Natural killer cell treated with Interleukin-12 subunit alpha and Interleukin-12 subunit beta and Interleukin-15 and Interleukin-18, amount 100 ng/mL, for 72 hours (primary cell): ENCODE data around the gene POLE4. TPM values are rescaled to one million over a fixed set of nuclear protein-coding genes. Genes with fewer than 3 reads are reported as not detected.

Experiments
- ATAC-seq, 2 donors: fragments of 150-1000 bp; cut with Tn5 transposase in 1 of 2; sonication (Bioruptor Pico), chemical (Tn5 transposase) in 1 of 2; 2 replicates each; pipeline ENCODE4 v1.10.0; 2021
- DNase-seq: peaks from one replicate; pipeline ENCODE4 v3.0.0; 2022; ENCODE audit warnings: low spot score
- H3K27ac Mint-ChIP-seq, 2 donors: 1 replicate in 1 of 2; 2 replicates in 1 of 2; pipeline ENCODE4 v1.8.0; 2022; ENCODE audit warnings: mixed read lengths in 2 of 2, mild to moderate bottlenecking in 1 of 2, moderate library complexity in 1 of 2
- H3K27me3 Mint-ChIP-seq, 2 donors: 1 replicate in 1 of 2; 2 replicates in 1 of 2; pipeline ENCODE4 v1.8.0; 2022; ENCODE audit warnings: mixed read lengths in 2 of 2
- H3K36me3 Mint-ChIP-seq: one replicate; pipeline ENCODE4 v1.8.0; 2022; ENCODE audit warnings: mixed read lengths
- H3K4me1 Mint-ChIP-seq, 2 donors: 1 replicate in 1 of 2; 2 replicates in 1 of 2; pipeline ENCODE4 v1.8.0; 2022; ENCODE audit warnings: low read depth in 2 of 2, mixed read lengths in 2 of 2, mild to moderate bottlenecking in 1 of 2
- H3K4me3 Mint-ChIP-seq: one replicate; pipeline ENCODE4 v1.8.0; 2022; ENCODE audit warnings: mixed read lengths
- H3K9me3 Mint-ChIP-seq: 2 replicates; pipeline ENCODE4 v1.8.0; 2022; ENCODE audit warnings: mixed read lengths
- total RNA-seq, 2 donors: library from RNA; stranded (reverse); gene quantifications; one replicate each; pipeline ENCODE4 v1.2.3, GENCODE V29; 2022

The POLE4 gene, protein sequence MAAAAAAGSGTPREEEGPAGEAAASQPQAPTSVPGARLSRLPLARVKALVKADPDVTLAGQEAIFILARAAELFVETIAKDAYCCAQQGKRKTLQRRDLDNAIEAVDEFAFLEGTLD
- total RNA-seq = 10 to 100 TPM; 32.8 to 60.7 TPM

- Mint-ChIP-seq H3K9me3 (no peaks in the 10 kb centered on the region), H3K27ac (peak within 1 kb of the TSS; percentile 64 to 80), H3K4me1 (peaks cover 16 to 51% of the 10 kb centered on the region in 2 donors), H3K4me3 (peak within 1 kb of the TSS; percentile 90), H3K36me3 (peaks cover 11% of the 10 kb centered on the region), H3K27me3 (peaks cover 0 to 3% of the 10 kb centered on the region in 2 donors)
- peak; percentile 96 to 97 for ATAC-seq
- DNase-seq = peak; percentile 91
Measured at GRCh38 chr2:74958274-74959105, at the start of gene POLE4. Gene POLE4 (plus strand): TSS chr2:74958643. CDS start chr2:74958680, 37 bp downstream.

DNA sequence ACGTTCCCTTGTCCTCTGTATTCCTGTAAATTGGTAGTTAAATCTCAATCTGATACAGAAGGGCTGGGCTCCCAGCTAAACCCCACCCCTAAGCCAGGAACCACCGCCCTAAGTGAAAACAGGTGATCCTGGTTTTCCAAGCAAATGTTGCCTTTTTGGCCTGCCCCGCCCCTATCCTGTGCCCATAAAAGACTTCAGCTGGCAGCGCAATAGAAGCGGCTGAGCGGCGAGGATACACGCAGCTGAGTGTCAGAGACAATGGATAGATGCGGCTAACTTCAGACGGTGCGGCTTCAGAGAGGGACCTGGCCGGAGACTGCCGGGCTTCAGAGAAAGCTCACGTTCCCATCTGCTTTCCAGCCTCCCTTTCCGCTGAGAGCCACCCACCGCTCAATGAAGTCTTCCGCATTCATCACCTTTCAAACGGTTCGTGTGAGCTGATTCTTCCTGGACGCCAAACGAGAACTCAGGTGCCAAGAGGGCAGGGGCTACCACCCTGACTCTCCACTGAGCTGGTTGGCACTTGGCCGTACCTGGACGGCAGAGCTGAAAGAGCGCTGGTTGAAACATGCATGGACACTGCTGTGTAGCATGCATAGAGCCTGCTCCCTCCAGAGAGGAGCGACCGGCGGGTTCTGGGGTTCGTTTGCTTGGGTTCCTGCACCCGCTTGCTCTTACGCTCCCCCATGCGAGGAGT is 49.5 kb upstream of the POLE4 start:
- Mint-ChIP-seq H3K4me3 (no peak overlapping the region), H3K27ac (no peak overlapping the region)
- no peak for ATAC-seq

DNA sequence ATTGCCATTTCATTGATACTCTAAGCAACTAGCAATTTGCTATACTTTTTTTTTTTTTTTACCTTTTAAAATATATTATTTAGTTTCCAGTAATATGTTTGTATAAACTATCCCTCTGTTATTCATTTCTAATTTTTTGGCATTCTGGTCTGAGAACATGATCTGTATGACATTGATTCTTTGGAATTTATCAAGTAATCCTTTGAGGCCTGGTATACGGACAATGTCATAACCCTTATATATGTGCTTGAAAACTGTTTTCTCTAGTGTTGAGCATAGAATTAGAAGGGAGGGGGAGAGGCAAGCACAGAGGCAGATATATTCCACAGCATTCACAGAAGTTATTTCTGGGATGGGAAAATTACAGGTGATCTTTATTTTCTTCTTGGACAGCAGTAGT is 48.2 kb upstream of the POLE4 start:
- DNase-seq = no peak
- H3K27ac Mint-ChIP-seq = no peak overlapping the region
- H3K4me3 Mint-ChIP-seq = no peak overlapping the region
- no peak for ATAC-seq
- peaks cover 15 to 16% of the 10 kb centered on the region in 2 donors for H3K4me1 Mint-ChIP-seq
- H3K9me3 Mint-ChIP-seq = no peaks in the 10 kb centered on the region
- peaks cover 48 to 61% of the 10 kb centered on the region in 2 donors for H3K27me3 Mint-ChIP-seq
- no peaks in the 10 kb centered on the region for H3K36me3 Mint-ChIP-seq

More for the DNA sequence above, 49.5 kb upstream of the POLE4 start:
- DNase-seq = no peak
- Mint-ChIP-seq H3K9me3 (no peaks in the 10 kb centered on the region), H3K36me3 (no peaks in the 10 kb centered on the region), H3K4me1 (peaks cover 2 to 5% of the 10 kb centered on the region in 2 donors), H3K27me3 (peaks cover 39 to 51% of the 10 kb centered on the region in 2 donors)

DNA sequence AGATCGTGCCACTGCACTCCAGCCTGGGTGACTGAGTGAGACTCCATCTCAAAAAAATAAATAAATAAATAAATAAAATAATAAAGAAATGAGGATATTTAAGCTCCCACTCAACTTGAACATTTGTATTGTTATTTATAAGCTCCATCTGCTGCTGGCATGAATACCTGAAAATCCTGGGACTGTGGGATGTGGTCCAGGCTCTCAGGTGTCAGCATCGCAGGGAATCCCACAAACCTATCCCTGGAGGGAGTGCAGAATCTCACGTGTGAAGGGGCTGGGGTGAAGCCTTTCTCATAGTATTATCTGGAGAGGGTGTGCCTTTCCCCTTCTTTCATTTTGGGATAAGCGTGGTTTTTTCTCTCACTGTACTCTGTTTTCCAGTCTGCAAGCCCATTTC is 47.4 kb upstream of the POLE4 start:
- ATAC-seq = no peak
- H3K27me3 Mint-ChIP-seq = peaks cover 48 to 64% of the 10 kb centered on the region in 2 donors
- no peaks in the 10 kb centered on the region for H3K36me3 Mint-ChIP-seq
- no peak overlapping the region for H3K4me3 Mint-ChIP-seq
- H3K27ac Mint-ChIP-seq = no peak overlapping the region
- H3K4me1 Mint-ChIP-seq = peaks cover 23 to 24% of the 10 kb centered on the region in 2 donors
- no peaks in the 10 kb centered on the region for H3K9me3 Mint-ChIP-seq
- DNase-seq = no peak

DNA sequence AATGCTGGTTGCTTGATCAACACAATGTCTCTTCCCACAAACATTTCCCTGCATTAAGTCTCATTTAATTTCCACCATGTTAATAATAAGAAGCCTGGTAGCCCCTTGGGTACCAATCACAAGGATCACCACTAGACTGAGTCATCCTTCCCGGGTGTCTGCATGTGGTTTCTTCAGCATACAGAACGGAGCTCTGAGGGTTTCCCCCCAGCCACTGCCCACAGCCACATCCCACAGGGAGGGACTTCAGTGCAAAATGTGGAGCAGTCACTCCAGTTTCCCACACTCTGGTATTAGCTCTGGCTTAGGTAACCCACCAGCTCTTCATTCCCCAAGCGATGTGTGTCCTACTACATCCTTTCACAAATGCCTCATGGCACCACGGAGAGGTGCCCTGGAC is 42.7 kb upstream of the POLE4 start:
- H3K27ac Mint-ChIP-seq = peak overlapping the region in 1 of 2 donors; percentile 10
- peak overlapping the region; percentile 55 for H3K4me3 Mint-ChIP-seq
- ATAC-seq (peak; percentile 95 to 96), DNase-seq (peak; percentile 88)
- no peaks in the 10 kb centered on the region for H3K9me3 Mint-ChIP-seq
- H3K36me3 Mint-ChIP-seq = no peaks in the 10 kb centered on the region
- peaks cover 49 to 66% of the 10 kb centered on the region in 2 donors for H3K27me3 Mint-ChIP-seq
- peaks cover 34 to 35% of the 10 kb centered on the region in 2 donors for H3K4me1 Mint-ChIP-seq

DNA sequence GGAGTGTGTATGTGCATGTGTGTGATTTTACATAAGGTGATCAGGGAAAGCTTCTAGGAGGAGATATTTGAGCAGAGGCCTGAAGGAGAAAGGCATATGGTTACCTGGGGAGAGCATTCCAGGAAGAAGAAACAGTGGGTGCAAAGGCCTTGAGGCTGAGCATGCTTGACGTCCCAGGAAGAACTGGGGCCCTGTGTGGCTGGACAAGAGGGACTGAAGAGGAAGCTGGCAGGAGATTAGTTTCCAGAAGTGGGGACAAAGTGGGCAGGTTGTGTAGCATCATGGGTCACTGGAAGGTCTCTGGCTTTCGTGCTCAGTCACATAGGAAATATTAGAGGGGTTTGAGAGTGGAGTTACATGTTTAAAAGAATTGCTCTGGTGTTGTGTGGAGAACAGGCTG is 42.0 kb upstream of the POLE4 start:
- Mint-ChIP-seq H3K4me3 (peak overlapping the region; percentile 55), H3K27ac (peak overlapping the region in 1 of 2 donors; percentile 10), H3K36me3 (no peaks in the 10 kb centered on the region), H3K4me1 (peaks cover 34 to 35% of the 10 kb centered on the region in 2 donors), H3K27me3 (peaks cover 49 to 66% of the 10 kb centered on the region in 2 donors), H3K9me3 (no peaks in the 10 kb centered on the region)
- no peak for DNase-seq
- no peak for ATAC-seq

GRCh38 chr2:74917702-74918619 is 40.5 kb upstream of the POLE4 start:
- ATAC-seq = no peak
- Mint-ChIP-seq H3K27ac (no peak overlapping the region), H3K36me3 (no peaks in the 10 kb centered on the region), H3K4me3 (no peak overlapping the region), H3K9me3 (no peaks in the 10 kb centered on the region), H3K27me3 (peaks cover 45 to 57% of the 10 kb centered on the region in 2 donors), H3K4me1 (peaks cover 34 to 35% of the 10 kb centered on the region in 2 donors)
- DNase-seq = no peak

DNA sequence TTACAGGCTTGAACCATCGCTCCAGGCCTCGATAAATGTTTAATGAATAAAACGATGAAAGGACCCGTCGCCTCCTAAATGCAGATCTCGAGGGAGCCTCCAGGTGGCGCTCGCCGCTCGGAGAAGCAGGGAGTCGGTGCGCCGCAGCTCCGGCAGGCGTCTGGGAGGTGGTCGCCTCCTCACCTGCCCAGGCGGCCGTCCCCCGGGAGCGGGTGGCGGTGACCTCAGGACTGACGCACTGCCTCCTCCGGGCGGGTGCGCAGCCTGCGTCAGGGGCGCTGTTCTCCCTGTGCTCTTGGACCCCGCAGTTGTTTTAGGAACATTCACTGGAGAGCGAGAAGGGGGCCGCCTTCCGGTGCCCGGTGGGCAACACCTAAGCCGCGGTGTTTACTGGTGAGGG is 38.6 kb upstream of the POLE4 start:
- Mint-ChIP-seq H3K36me3 (no peaks in the 10 kb centered on the region), H3K9me3 (no peaks in the 10 kb centered on the region), H3K4me3 (no peak overlapping the region), H3K27me3 (peaks cover 31 to 39% of the 10 kb centered on the region in 2 donors), H3K4me1 (peaks cover 24% of the 10 kb centered on the region in 2 donors), H3K27ac (no peak overlapping the region)
- peak; percentile 48 to 62 for ATAC-seq
- peak; percentile 77 for DNase-seq

GRCh38 chr2:74921236-74921736 is 37.2 kb upstream of the POLE4 start:
- Mint-ChIP-seq H3K36me3 (no peaks in the 10 kb centered on the region), H3K9me3 (no peaks in the 10 kb centered on the region), H3K27me3 (peaks cover 27 to 32% of the 10 kb centered on the region in 2 donors), H3K27ac (no peak overlapping the region), H3K4me3 (no peak overlapping the region), H3K4me1 (peaks cover 10 to 11% of the 10 kb centered on the region in 2 donors)
- no peak for ATAC-seq
- no peak for DNase-seq

DNA sequence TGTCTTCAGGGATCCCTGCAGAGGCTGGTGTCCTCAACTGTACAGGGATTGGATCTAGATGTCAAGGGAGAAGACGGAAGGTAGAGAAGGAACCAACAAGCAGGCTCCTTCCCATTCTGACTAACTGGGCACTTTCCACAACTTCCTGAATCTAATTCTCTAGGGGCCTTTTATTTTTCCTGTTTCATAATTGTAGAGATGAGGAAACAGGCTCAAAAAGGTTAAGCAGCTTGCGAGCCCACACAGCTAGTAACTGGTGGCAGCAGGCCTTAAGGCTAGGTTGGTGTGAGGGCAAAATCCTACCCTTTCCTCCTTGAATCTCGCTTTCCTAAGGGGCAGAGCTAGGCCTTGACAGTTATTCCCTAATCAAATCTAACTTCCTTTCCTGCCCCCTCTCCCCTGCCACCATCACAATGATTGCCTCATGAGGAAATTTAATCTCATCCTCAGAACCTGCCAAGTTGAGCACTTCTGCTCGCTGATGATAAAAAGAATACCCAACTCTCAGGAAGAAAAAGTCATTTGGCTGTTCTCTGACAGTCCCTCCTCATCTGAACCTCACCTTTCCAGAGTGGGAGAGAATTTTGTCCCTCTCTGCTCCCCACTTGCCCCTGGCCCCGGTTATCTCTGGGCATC is 35.7 kb upstream of the POLE4 start:
- ATAC-seq = no peak
- no peaks in the 10 kb centered on the region for H3K36me3 Mint-ChIP-seq
- H3K4me1 Mint-ChIP-seq = peaks cover 4 to 6% of the 10 kb centered on the region in 2 donors
- H3K4me3 Mint-ChIP-seq = no peak overlapping the region
- H3K9me3 Mint-ChIP-seq = no peaks in the 10 kb centered on the region
- no peak for DNase-seq
- H3K27me3 Mint-ChIP-seq = peaks cover 20% of the 10 kb centered on the region in 2 donors
- H3K27ac Mint-ChIP-seq = no peak overlapping the region

GRCh38 chr2:74924463-74925265 is 33.8 kb upstream of the POLE4 start:
- Mint-ChIP-seq H3K27me3 (peaks cover 1 to 17% of the 10 kb centered on the region in 2 donors), H3K9me3 (no peaks in the 10 kb centered on the region), H3K4me1 (peaks cover under 1% of the 10 kb centered on the region in 2 donors), H3K4me3 (no peak overlapping the region), H3K27ac (no peak overlapping the region), H3K36me3 (peaks cover 9% of the 10 kb centered on the region)
- no peak for ATAC-seq
- DNase-seq = no peak

- no peak overlapping the region for H3K27ac Mint-ChIP-seq
- peaks cover 10% of the 10 kb centered on the region for H3K36me3 Mint-ChIP-seq
- no peak overlapping the region for H3K4me3 Mint-ChIP-seq
- H3K4me1 Mint-ChIP-seq = no peaks in the 10 kb centered on the region
- DNase-seq (no peak), ATAC-seq (no peak)
- H3K9me3 Mint-ChIP-seq = no peaks in the 10 kb centered on the region
- peaks cover 0 to 17% of the 10 kb centered on the region in 2 donors for H3K27me3 Mint-ChIP-seq
Measured at GRCh38 chr2:74925361-74925786, 33.1 kb upstream of the POLE4 start.
